Measurements from ENCODE around the gene QPCTL. TPM values are rescaled to one million over a fixed set of nuclear protein-coding genes. Genes with fewer than 3 reads are reported as not detected.

Gene QPCTL
- total and polyA plus RNA-seq, 2 of the 13 experiments (the other 11 are each of a cell fraction or from before 2014, with no cell fraction given), result 16.0 to 19.1 TPM

GRCh38 chr19:45717131-45717982, 24.9 kb downstream of the QPCTL start (continued):
- peak; percentile 56; the same call in 1 of the 2 replicates for TF ChIP-seq ZNF343 (CRISPR knock-in tag; IDR thresholded peaks at IDR 0.05)
- TF ChIP-seq YEATS2 (CRISPR knock-in tag; IDR thresholded peaks at IDR 0.05; ENCODE audit: borderline replicate concordance), result peak; percentile 73; the same call in 1 of the 2 replicates
- peak; percentile 95 for TF ChIP-seq RXRB (CRISPR knock-in tag; IDR thresholded peaks at IDR 0.05; ENCODE audit: borderline replicate concordance)
- TF ChIP-seq TP53 (CRISPR knock-in tag; conservative IDR thresholded peaks at IDR 0.05), result 0 out of 2 replicates have a peak, but pooled peaks have one; percentile 52
- TF ChIP-seq DRAP1 (CRISPR knock-in tag; IDR thresholded peaks at IDR 0.05), result peak; percentile 75
- peak; percentile 96; the same call in 1 of the 2 replicates for TF ChIP-seq ZNF788 (CRISPR knock-in tag; IDR thresholded peaks at IDR 0.05; ENCODE audit: borderline replicate concordance)
- peak; percentile 84 for TF ChIP-seq FOXA3 (CRISPR knock-in tag; IDR thresholded peaks at IDR 0.05)
- TF ChIP-seq THAP9 (CRISPR knock-in tag; IDR thresholded peaks at IDR 0.05; ENCODE audit: borderline replicate concordance), result peak; percentile 48; the same call in 1 of the 2 replicates
- TF ChIP-seq, protein P1, sequence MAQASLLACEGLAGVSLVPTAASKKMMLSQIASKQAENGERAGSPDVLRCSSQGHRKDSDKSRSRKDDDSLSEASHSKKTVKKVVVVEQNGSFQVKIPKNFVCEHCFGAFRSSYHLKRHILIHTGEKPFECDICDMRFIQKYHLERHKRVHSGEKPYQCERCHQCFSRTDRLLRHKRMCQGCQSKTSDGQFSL (CRISPR knock-in tag; IDR thresholded peaks at IDR 0.05), result peak; percentile 69; the same call in 1 of the 2 replicates
- TF ChIP-seq RARA (CRISPR knock-in tag; IDR thresholded peaks at IDR 0.05), result peak; percentile 88
- TF ChIP-seq GATAD2A (CRISPR knock-in tag; IDR thresholded peaks at IDR 0.05), result no peak; the same call in 1 of the 2 replicates
- peak; percentile 41 to 60; a peak in 3 of 4 replicates for TF ChIP-seq POLR2A (IDR thresholded peaks at IDR 0.05; ENCODE audit: insufficient read depth in 1 of 2, low read depth in 2 of 2, low read length in 2 of 2)
- peak; percentile 84 for TF ChIP-seq ZNF687 (CRISPR knock-in tag; IDR thresholded peaks at IDR 0.05)
- peak; percentile 86 for TF ChIP-seq ZSCAN31 (CRISPR knock-in tag; IDR thresholded peaks at IDR 0.05; ENCODE audit: low read depth)
- peak; percentile 25 for TF ChIP-seq SRSF1 (optimal IDR thresholded peaks at IDR 0.05; ENCODE audit: low read depth, low read length)
- TF ChIP-seq ZNF577 (CRISPR knock-in tag; IDR thresholded peaks at IDR 0.05; ENCODE audit: borderline replicate concordance, low read depth), result no peak
- no peak for TF ChIP-seq FOXA1 (IDR thresholded peaks at IDR 0.05)
- TF ChIP-seq FOXA1 (CRISPR knock-in tag; IDR thresholded peaks at IDR 0.05), result peak; percentile 84
- peak; percentile 40; the same call in 1 of the 2 replicates for TF ChIP-seq BCL6 (CRISPR knock-in tag; IDR thresholded peaks at IDR 0.05)
- peak; percentile 31; the same call in 1 of the 2 replicates for TF ChIP-seq HBP1 (CRISPR knock-in tag; IDR thresholded peaks at IDR 0.05; ENCODE audit: low read depth)
- peak; percentile 51 for TF ChIP-seq ZNF670 (CRISPR knock-in tag; IDR thresholded peaks at IDR 0.05; ENCODE audit: borderline replicate concordance)
